GM18873 (cell line): ENCODE results near the gene CDH23.

Experiments
- ATAC-seq: cut with Tn5 transposase; IDR thresholded peaks from one replicate; pipeline ENCODE4 v1.9.1; 2021; ENCODE audit warnings: mild to moderate bottlenecking, moderate library complexity, moderate number of reproducible peaks; ENCODE audit not compliant: unreplicated experiment, low FRiP score

CDH23 gene

GRCh38 chr10:71753960-71754505 is 357.3 kb downstream of the CDH23 start:
- no peak for ATAC-seq

- ATAC-seq = no peak
These were observed 357.8 kb downstream of the CDH23 start for GRCh38 chr10:71754562-71754961.

GRCh38 chr10:71755179-71755879 is 358.6 kb downstream of the CDH23 start:
- no peak for ATAC-seq

GRCh38 chr10:71756311-71757191 is 359.8 kb downstream of the CDH23 start:
- ATAC-seq = no peak

GRCh38 chr10:71757399-71757922 is 360.7 kb downstream of the CDH23 start:
- no peak for ATAC-seq

- ATAC-seq = no peak
These were observed 364.4 kb downstream of the CDH23 start for GRCh38 chr10:71761105-71761511.

- ATAC-seq = no peak
These were observed 364.9 kb downstream of the CDH23 start for GRCh38 chr10:71761541-71762113.

- no peak for ATAC-seq
These were observed 365.6 kb downstream of the CDH23 start for GRCh38 chr10:71762324-71762723.

GRCh38 chr10:71763352-71764127 is 366.8 kb downstream of the CDH23 start:
- ATAC-seq = no peak

- no peak for ATAC-seq
These were observed 368.6 kb downstream of the CDH23 start for GRCh38 chr10:71765176-71765904.

- ATAC-seq = no peak
These were observed 369.4 kb downstream of the CDH23 start for GRCh38 chr10:71765906-71766716.

GRCh38 chr10:71766717-71767419 is 370.1 kb downstream of the CDH23 start:
- ATAC-seq = no peak

- no peak for ATAC-seq
These were observed 370.8 kb downstream of the CDH23 start for GRCh38 chr10:71767420-71768035.

- peak; percentile 26 for ATAC-seq
These were observed 372.6 kb downstream of the CDH23 start for GRCh38 chr10:71769279-71769823.

GRCh38 chr10:71770255-71770654 is 373.5 kb downstream of the CDH23 start:
- ATAC-seq = no peak

GRCh38 chr10:71770789-71771188 is 374.1 kb downstream of the CDH23 start:
- ATAC-seq = no peak

- no peak for ATAC-seq
These were observed 374.5 kb downstream of the CDH23 start for GRCh38 chr10:71771204-71771603.
